ENCODE results near the gene HOXA7. TPM values are rescaled to one million over a fixed set of nuclear protein-coding genes. Genes with fewer than 3 reads are reported as not detected.
A peak's percentile ranks its signal among the peaks of the same experiment; 100 is the strongest.

Gene HOXA7
- total RNA-seq, 1 experiment from 2014 or later: 2.9 TPM

- DNase-seq (ENCODE audit: low read depth in 1 of 2, low spot score in 2 of 2): no peak
- Histone ChIP-seq H3K36me3 (peaks cover 5% of the 10 kb centered on the region), H3K4me3 (no peak overlapping the region), H3K27me3 (replicated peaks) (no peaks in the 10 kb centered on the region), H3K4me1 (replicated peaks) (peaks cover 66% of the 10 kb centered on the region), H3K9me3 (replicated peaks) (no peaks in the 10 kb centered on the region), H3K27ac (no peak overlapping the region)
These were observed 33.7 kb upstream of the HOXA7 start for GRCh38 chr7:27189997-27190748.

DNA sequence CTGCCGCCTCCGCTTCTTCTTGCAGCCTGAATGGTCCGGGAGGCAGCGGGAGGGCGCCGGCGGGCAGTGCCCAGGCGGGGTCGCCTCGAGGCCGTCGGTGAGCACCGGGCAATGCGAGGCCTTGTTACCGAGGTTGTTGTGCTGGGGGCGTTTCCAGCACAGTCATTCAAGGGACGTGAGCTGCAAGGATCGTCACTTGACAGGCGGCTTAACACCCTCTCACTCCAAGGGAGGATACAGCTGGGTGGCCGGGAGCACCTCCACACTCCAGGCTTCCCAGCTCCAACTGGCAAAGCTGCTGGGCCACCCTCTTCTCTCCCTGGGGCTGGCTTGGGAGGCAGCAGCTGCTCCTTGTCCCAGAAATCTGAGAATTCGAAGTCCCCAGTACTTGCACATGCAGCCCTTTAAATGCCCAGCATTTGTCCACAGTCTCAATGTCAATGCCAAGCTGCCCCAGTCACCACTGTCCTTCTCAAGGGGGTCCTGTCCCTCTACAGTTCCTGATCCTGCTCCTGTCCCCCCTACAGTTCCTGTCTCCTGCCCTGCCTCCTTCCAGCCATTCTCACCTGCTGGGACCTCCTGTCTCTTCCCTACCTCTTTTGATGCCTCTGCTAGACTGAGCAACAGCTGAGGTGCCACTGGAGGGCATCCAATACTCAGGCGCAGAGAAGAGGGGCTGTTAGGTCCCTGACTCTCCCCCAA is 33.0 kb upstream of the HOXA7 start:
- peaks cover 6% of the 10 kb centered on the region; the same call in 1 of the 2 replicates for H3K36me3 ChIP-seq
- no peaks in the 10 kb centered on the region for H3K27me3 ChIP-seq (replicated peaks)
- peak overlapping the region; percentile 85 for H3K27ac ChIP-seq
- no peaks in the 10 kb centered on the region for H3K9me3 ChIP-seq (replicated peaks)
- peaks cover 65% of the 10 kb centered on the region for H3K4me1 ChIP-seq (replicated peaks)
- H3K4me3 ChIP-seq: peak overlapping the region; percentile 41
- peak in 1 of 2 experiments; percentile 66 for DNase-seq (ENCODE audit: low read depth in 1 of 2, low spot score in 2 of 2)

- peak overlapping the region; percentile 41 for H3K4me3 ChIP-seq
- H3K9me3 ChIP-seq (replicated peaks): no peaks in the 10 kb centered on the region
- H3K36me3 ChIP-seq: peaks cover 6% of the 10 kb centered on the region; the same call in 1 of the 2 replicates
- H3K4me1 ChIP-seq (replicated peaks): peaks cover 65% of the 10 kb centered on the region
- peak overlapping the region; percentile 85 for H3K27ac ChIP-seq
- DNase-seq (ENCODE audit: low read depth in 1 of 2, low spot score in 2 of 2): peak; percentile 82 to 88
- no peaks in the 10 kb centered on the region for H3K27me3 ChIP-seq (replicated peaks)
These were observed 32.2 kb upstream of the HOXA7 start for GRCh38 chr7:27188386-27189294.

DNA sequence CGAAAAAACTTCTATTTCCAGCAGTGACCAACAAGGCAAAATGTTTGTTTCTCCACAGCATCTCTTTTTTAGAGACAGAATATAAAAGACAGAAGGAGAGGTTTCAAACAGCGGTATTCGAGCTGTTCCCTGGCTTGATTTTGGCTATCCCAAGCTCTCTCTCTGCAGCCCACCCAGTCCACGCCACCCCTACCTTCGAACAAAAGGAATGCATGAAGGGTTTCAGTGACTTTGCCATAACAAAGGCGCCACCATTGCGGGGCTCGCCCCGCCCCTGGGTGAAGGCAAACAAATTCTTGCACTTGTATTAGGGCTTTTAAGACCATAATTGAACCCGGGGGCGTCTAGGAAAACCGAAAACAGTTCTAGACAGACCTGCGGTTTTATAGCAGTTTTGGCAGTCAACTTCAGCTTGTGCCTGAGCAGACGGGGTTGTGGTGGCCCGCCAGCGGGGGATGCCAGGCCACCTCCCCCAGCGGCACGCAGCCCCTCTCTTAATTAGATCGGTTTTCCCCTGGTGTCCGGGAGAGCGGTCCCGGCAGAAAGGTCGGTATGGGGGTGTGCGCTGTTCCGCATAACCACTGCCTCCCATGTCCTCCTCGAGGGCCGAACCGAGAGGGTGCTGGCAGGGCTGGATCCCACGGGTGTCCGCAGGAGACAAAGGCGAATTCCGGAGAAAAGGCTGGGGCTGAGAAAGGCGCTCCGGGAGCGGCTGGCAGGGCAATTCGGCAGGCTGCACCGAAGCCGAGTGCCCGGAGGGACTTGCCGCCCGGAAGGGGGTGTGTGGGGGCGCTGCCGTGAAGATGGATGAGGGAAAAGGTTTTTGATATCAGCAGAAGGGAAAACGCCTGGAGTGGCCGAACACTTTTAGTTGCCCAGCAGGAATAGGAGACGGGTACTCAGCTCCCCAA is 31.3 kb upstream of the HOXA7 start:
- peak overlapping the region; percentile 41 for H3K4me3 ChIP-seq

DNA sequence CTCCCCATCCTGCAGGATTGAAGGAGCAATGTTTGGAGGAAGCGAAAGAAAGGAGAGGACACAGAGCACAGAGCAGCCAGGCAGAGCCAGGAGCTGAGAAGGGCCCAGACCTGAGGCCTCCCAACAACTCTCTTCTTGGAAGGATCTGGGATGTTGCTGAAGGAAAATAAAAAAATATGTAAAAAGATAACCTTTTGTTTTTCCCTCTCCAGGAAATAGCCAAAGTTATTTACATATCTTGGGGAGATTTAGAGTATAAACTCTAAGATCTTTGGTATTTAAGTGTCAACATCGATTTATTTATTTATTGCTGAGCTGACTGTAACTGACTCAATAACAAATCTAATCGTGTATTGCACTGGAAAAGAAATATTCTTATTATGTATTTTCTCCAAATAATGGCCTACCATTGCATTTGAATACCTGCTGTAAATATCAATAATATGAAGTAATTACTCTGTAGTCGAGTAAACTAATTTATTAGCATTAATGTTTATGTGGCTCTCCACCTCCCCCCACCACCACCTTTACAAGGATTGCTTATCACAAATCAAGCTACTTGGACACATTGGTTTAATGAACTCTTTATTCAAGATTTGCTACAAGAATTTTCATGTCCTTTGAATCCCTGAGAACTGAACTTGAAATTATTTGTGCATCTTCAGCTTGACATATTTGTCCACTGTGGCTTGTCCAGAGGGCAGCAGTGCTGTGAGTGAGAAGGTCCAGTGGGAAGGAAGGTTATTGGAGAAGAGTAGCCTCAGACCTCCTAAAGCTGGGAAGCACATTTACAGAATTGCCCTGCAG is 30.4 kb upstream of the HOXA7 start:
- Histone ChIP-seq H3K9me3 (replicated peaks) (no peaks in the 10 kb centered on the region), H3K4me3 (peak overlapping the region; percentile 65), H3K36me3 (peaks cover 14% of the 10 kb centered on the region), H3K4me1 (replicated peaks) (peaks cover 74% of the 10 kb centered on the region), H3K27ac (peak overlapping the region; percentile 85), H3K27me3 (replicated peaks) (no peaks in the 10 kb centered on the region)
- peak in 1 of 2 experiments; percentile 76 for DNase-seq (ENCODE audit: low read depth in 1 of 2, low spot score in 2 of 2)

More for the DNA sequence above, 31.3 kb upstream of the HOXA7 start:
- peak overlapping the region; percentile 85 for H3K27ac ChIP-seq
- peak; percentile 72 to 83 for DNase-seq (ENCODE audit: low read depth in 1 of 2, low spot score in 2 of 2)
- H3K4me1 ChIP-seq (replicated peaks): peaks cover 71% of the 10 kb centered on the region
- no peaks in the 10 kb centered on the region for H3K9me3 ChIP-seq (replicated peaks)
- H3K27me3 ChIP-seq (replicated peaks): no peaks in the 10 kb centered on the region
- 0 out of 2 replicates have a peak, but pooled peaks cover 6% of the 10 kb centered on the region for H3K36me3 ChIP-seq

GRCh38 chr7:27185854-27186667 is 29.6 kb upstream of the HOXA7 start:
- Histone ChIP-seq H3K4me3 (peak overlapping the region; percentile 65), H3K36me3 (peaks cover 15% of the 10 kb centered on the region), H3K4me1 (replicated peaks) (peaks cover 75% of the 10 kb centered on the region), H3K9me3 (replicated peaks) (no peaks in the 10 kb centered on the region), H3K27ac (peak overlapping the region; percentile 85), H3K27me3 (replicated peaks) (no peaks in the 10 kb centered on the region)
- DNase-seq (ENCODE audit: low read depth in 1 of 2, low spot score in 2 of 2): peak; percentile 50 to 79

- Histone ChIP-seq H3K4me1 (replicated peaks) (peaks cover 83% of the 10 kb centered on the region), H3K9me3 (replicated peaks) (no peaks in the 10 kb centered on the region), H3K27ac (peak within 1 kb of the TSS; percentile 85), H3K4me3 (peak within 1 kb of the TSS; percentile 65), H3K27me3 (replicated peaks) (no peaks in the 10 kb centered on the region), H3K36me3 (peaks cover 15% of the 10 kb centered on the region)
- peak; percentile 79 to 87 for DNase-seq (ENCODE audit: low read depth in 1 of 2, low spot score in 2 of 2)
These were observed 28.8 kb upstream of the HOXA7 start, which contains the start of gene HOXA11 for GRCh38 chr7:27185013-27185853. Gene HOXA11, minus strand, starts transcription at chr7:27185232. Its CDS starts 88 bp downstream, at chr7:27185144.

- peaks cover 80% of the 10 kb centered on the region for H3K4me1 ChIP-seq (replicated peaks)
- no peaks in the 10 kb centered on the region for H3K27me3 ChIP-seq (replicated peaks)
- H3K36me3 ChIP-seq: peaks cover 14% of the 10 kb centered on the region
- peak overlapping the region; percentile 85 for H3K27ac ChIP-seq
- peak overlapping the region; percentile 65 for H3K4me3 ChIP-seq
- H3K9me3 ChIP-seq (replicated peaks): no peaks in the 10 kb centered on the region
- DNase-seq (ENCODE audit: low read depth in 1 of 2, low spot score in 2 of 2): peak; percentile 55 to 70
These were observed 28.0 kb upstream of the HOXA7 start for GRCh38 chr7:27184337-27185012.

DNA sequence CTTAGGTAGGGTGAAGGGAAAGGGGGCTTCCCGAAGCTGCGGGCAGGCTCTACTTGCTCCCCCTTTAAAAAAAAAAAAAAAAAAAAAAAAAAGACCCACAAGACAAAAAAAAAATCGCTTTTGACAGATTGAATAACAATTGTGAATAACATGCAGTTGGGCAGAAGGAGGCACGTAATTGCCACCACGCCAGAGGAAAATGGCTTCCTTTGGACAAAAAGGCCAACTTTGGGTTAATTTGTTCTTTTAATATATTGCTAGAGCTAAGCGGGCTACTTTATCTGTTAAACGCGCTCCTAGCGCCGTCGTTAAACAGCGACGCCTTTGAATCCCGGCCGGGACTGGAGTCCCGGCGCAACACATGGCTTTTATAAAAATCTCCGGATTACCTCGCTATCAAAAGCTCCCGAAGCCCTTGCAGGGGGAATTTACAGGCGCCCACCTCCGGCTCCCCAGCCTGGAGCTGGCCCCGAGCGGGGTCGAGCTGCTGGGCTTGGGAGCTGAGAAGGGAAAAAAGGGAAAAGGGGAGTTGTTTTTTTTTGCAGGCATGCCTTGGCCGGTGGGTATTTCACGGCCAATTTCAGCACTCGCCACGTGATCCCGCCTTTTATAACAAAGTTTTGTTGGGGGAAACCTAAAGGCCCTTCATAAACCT is 27.3 kb upstream of the HOXA7 start:
- Histone ChIP-seq H3K27me3 (replicated peaks) (no peaks in the 10 kb centered on the region), H3K36me3 (peaks cover 12% of the 10 kb centered on the region), H3K27ac (peak overlapping the region; percentile 85), H3K4me1 (replicated peaks) (peaks cover 73% of the 10 kb centered on the region), H3K4me3 (peak overlapping the region; percentile 65), H3K9me3 (replicated peaks) (no peaks in the 10 kb centered on the region)
- DNase-seq (ENCODE audit: low read depth in 1 of 2, low spot score in 2 of 2): peak; percentile 42 to 81

Data from SJSA1 (cell line).